Fibroblast of skin of left biceps (primary cell): Measurements from ENCODE around the gene KRTAP5-6.

Experiments
- DNase-seq, 2 experiments: peaks; one replicate each; pipeline ENCODE4 v3.0.0-alpha.2; 2013; ENCODE audit warnings: low read depth in 2 of 2

Gene KRTAP5-6

GRCh38 chr11:1733716-1734640 lies 37.0 kb downstream of the KRTAP5-6 start:
- DNase-seq: no peak

GRCh38 chr11:1734641-1735081 lies 37.7 kb downstream of the KRTAP5-6 start:
- DNase-seq: no peak

- no peak for DNase-seq
Measured at GRCh38 chr11:1735271-1735670, 38.3 kb downstream of the KRTAP5-6 start.

- DNase-seq: no peak
Measured at GRCh38 chr11:1736447-1736992, 39.5 kb downstream of the KRTAP5-6 start.

- DNase-seq: no peak
Measured at GRCh38 chr11:1737080-1737757, 40.2 kb downstream of the KRTAP5-6 start.

- no peak for DNase-seq
Measured at GRCh38 chr11:1738380-1738779, 41.4 kb downstream of the KRTAP5-6 start.

GRCh38 chr11:1739576-1739975 lies 42.6 kb downstream of the KRTAP5-6 start:
- no peak for DNase-seq

- DNase-seq: no peak
Measured at GRCh38 chr11:1740786-1741530, 44.0 kb downstream of the KRTAP5-6 start.

- no peak for DNase-seq
Measured at GRCh38 chr11:1741741-1742140, 44.7 kb downstream of the KRTAP5-6 start.

- DNase-seq: no peak
Measured at GRCh38 chr11:1742371-1742770, 45.4 kb downstream of the KRTAP5-6 start.

GRCh38 chr11:1742869-1743584 lies 46.0 kb downstream of the KRTAP5-6 start:
- no peak for DNase-seq

GRCh38 chr11:1743585-1744136 lies 46.7 kb downstream of the KRTAP5-6 start:
- no peak for DNase-seq

- DNase-seq: no peak
Measured at GRCh38 chr11:1744137-1744886, 47.3 kb downstream of the KRTAP5-6 start.

- DNase-seq: no peak
Measured at GRCh38 chr11:1744891-1745700, 48.1 kb downstream of the KRTAP5-6 start.

GRCh38 chr11:1745701-1746320 lies 48.8 kb downstream of the KRTAP5-6 start:
- no peak for DNase-seq

GRCh38 chr11:1746511-1746931 lies 49.5 kb downstream of the KRTAP5-6 start:
- no peak for DNase-seq

GRCh38 chr11:1746956-1747752 lies 50.2 kb downstream of the KRTAP5-6 start:
- DNase-seq: no peak
